HG03469 (cell line): Measurements from ENCODE around the gene OBSL1.
A peak's percentile ranks its signal among the peaks of the same experiment; 100 is the strongest.

Source experiments
- ATAC-seq: cut with Tn5 transposase; IDR thresholded peaks from one replicate; pipeline ENCODE4 v1.9.1; 2021; ENCODE audit warnings: mild to moderate bottlenecking, moderate library complexity, moderate number of reproducible peaks; ENCODE audit not compliant: unreplicated experiment

The OBSL1 gene

GRCh38 chr2:219571311-219572236 lies at the start of gene OBSL1:
Gene OBSL1, minus strand, starts transcription at chr2:219571539. Its CDS starts 307 bp downstream, at chr2:219571232.
- no peak for ATAC-seq

GRCh38 chr2:219620546-219620945 lies 49.2 kb upstream of the OBSL1 start:
- no peak for ATAC-seq

- no peak for ATAC-seq
Observed at GRCh38 chr2:219619235-219619634, 47.9 kb upstream of the OBSL1 start.

- no peak for ATAC-seq
Observed at GRCh38 chr2:219618733-219619122, 47.4 kb upstream of the OBSL1 start.

GRCh38 chr2:219616550-219616949 lies 45.2 kb upstream of the OBSL1 start:
- no peak for ATAC-seq

- no peak for ATAC-seq
Observed at GRCh38 chr2:219615894-219616293, 44.6 kb upstream of the OBSL1 start.

GRCh38 chr2:219615036-219615435 lies 43.7 kb upstream of the OBSL1 start:
- ATAC-seq = no peak

- no peak for ATAC-seq
Observed at GRCh38 chr2:219614076-219614860, 42.9 kb upstream of the OBSL1 start.

GRCh38 chr2:219613461-219614070 lies 42.2 kb upstream of the OBSL1 start:
- ATAC-seq = no peak

- no peak for ATAC-seq
Observed at GRCh38 chr2:219612577-219613286, 41.4 kb upstream of the OBSL1 start.

GRCh38 chr2:219611866-219612576 lies 40.7 kb upstream of the OBSL1 start:
- ATAC-seq = no peak

- ATAC-seq = no peak
Observed at GRCh38 chr2:219611306-219611705, 40.0 kb upstream of the OBSL1 start.

GRCh38 chr2:219609149-219609750 lies 37.9 kb upstream of the OBSL1 start:
- no peak for ATAC-seq

- no peak for ATAC-seq
Observed at GRCh38 chr2:219608399-219608964, 37.1 kb upstream of the OBSL1 start.

GRCh38 chr2:219607931-219608330 lies 36.6 kb upstream of the OBSL1 start:
- no peak for ATAC-seq

- ATAC-seq = no peak
Observed at GRCh38 chr2:219605607-219605954, 34.2 kb upstream of the OBSL1 start.

GRCh38 chr2:219603771-219604170 lies 32.4 kb upstream of the OBSL1 start:
- no peak for ATAC-seq

- peak; percentile 20 for ATAC-seq
Observed at GRCh38 chr2:219598308-219599078, 27.2 kb upstream of the OBSL1 start.
